HEK293T (cell line): ENCODE measurements around the gene BTG2.

Experiments used
- BHLHE40 ChIP-seq: fragments of 450-650 bp; IDR thresholded peaks from 2 replicates; pipeline ENCODE4 v1.6.1; 2016; ENCODE audit warnings: mild to moderate bottlenecking, moderate library complexity, borderline replicate concordance
- FOXM1 ChIP-seq: fragments of 450-650 bp; IDR thresholded peaks from 2 replicates; pipeline ENCODE4 v1.6.1; 2017; ENCODE audit warnings: mild to moderate bottlenecking, borderline replicate concordance
- LEF1 ChIP-seq: fragments of 450-650 bp; IDR thresholded peaks from 2 replicates; pipeline ENCODE4 v1.6.1; 2017; ENCODE audit warnings: mild to moderate bottlenecking, borderline replicate concordance
- SP1 ChIP-seq: fragments of 450-650 bp; IDR thresholded peaks from 2 replicates; pipeline ENCODE4 v1.6.1; 2017
- TARDBP ChIP-seq: fragments of 450-650 bp; IDR thresholded peaks from 2 replicates; pipeline ENCODE4 v1.6.1; 2016

DNA sequence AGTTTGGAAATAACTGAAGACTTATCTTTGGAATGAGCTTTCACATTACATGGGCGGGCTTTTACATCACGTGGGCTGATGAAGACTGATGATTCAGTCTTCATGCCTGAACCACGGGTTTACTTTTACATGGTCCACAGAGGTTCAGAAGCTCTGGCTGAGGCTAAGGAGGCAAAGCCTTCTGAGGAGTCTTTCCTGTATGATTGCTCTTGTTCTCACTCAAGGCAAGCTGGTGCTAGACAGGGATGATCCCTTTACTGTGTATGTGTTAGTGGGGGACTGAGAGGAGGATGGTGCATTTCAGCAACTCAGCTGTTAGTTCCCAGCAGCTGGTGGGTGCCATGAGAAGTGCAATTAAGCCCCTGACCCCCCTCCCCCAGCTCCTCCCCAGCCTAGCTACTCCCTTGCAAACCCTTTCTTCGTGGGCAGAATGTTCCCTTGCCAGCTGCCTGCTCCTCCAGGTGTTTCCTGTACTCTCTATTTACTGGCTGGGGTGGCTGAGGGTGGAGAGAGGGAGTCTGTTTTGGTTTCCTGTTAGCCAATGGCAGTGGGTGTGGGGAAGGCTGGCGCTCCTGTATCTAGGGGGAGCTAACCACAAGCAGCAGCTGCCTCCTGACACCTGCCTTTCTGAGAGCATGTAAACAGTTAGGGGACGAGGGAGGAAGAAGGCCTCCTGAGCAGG lies 15.4 kb downstream of the BTG2 start:
- TF ChIP-seq FOXM1 (no peak), LEF1 (no peak), TARDBP (no peak), SP1 (no peak), BHLHE40 (no peak)
